ENCODE measurements around the gene CATSPERD. TPM values are rescaled to one million over a fixed set of nuclear protein-coding genes. Genes with fewer than 3 reads are reported as not detected.

CATSPERD gene
- total and polyA plus RNA-seq, 9 of the 15 experiments (the other 6 are each of a cell fraction or from before 2014, with no cell fraction given), result not detected

DNA sequence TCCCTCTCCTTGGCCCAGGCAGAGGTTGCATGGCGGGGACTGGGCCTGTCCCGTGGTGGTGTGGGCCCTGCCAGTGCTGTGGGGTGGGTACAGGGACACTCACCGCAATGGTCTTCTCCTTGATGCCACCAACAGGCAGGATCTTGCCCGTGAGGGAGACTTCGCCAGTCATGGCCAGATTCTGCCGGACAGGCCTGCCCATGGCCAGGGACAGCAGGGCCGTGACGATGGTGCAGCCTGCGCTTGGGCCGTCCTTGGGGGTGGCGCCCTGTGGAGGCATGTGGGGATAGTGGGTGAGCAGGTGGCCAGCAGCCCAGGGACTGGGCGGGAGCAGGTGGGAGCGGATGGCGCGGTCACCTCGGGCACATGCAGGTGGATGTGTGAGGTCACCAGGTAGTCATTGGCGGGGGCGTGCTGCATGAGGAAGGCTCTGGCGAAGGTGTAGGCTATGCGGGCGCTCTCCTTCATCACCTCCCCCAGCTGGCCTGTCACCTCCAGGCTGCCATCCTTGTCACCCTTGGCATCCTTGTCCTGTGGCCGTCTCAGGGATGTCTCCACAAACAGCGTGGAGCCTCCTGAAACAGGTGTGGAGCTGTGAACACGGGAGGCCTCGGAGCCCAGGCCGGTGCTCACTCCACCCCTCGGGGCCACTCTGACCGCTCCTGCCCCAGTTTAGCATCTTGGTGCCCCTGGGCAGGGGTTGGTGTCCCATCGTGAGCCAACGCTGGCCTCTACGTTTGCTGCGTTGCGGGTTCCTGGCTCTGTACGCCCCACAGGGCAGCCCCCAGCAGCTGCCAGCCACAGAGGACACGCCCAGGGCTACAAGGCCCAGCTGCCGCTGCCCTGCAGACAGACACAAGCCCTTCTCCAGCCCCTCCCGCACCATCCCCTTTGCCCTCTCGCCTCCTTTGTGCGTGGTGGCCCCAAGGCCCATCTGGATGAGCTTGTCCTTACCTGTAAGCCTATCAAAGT is 27.0 kb upstream of the CATSPERD start (continued):
- TF ChIP-seq MYNN (IDR thresholded peaks at IDR 0.05), result 0 out of 2 replicates have a peak, but pooled peaks have one; percentile 33
- no peak for TF ChIP-seq MYNN (CRISPR knock-in tag; IDR thresholded peaks at IDR 0.05)
- TF ChIP-seq, protein P1, sequence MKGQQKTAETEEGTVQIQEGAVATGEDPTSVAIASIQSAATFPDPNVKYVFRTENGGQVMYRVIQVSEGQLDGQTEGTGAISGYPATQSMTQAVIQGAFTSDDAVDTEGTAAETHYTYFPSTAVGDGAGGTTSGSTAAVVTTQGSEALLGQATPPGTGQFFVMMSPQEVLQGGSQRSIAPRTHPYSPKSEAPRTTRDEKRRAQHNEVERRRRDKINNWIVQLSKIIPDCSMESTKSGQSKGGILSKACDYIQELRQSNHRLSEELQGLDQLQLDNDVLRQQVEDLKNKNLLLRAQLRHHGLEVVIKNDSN (CRISPR knock-in tag; IDR thresholded peaks at IDR 0.05), result peak; percentile 24; the same call in 1 of the 2 replicates
- no peak for TF ChIP-seq TEAD4 (IDR thresholded peaks at IDR 0.05; ENCODE audit: low read length)
- peak; percentile 52; the same call in 1 of the 2 replicates for TF ChIP-seq TEAD4 (CRISPR knock-in tag; IDR thresholded peaks at IDR 0.05; ENCODE audit: borderline replicate concordance)
- TF ChIP-seq LCOR (CRISPR knock-in tag; IDR thresholded peaks at IDR 0.05), result 0 out of 2 replicates have a peak, but pooled peaks have one; percentile 16
- TF ChIP-seq, protein P2, sequence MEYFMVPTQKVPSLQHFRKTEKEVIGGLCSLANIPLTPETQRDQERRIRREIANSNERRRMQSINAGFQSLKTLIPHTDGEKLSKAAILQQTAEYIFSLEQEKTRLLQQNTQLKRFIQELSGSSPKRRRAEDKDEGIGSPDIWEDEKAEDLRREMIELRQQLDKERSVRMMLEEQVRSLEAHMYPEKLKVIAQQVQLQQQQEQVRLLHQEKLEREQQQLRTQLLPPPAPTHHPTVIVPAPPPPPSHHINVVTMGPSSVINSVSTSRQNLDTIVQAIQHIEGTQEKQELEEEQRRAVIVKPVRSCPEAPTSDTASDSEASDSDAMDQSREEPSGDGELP (CRISPR knock-in tag; IDR thresholded peaks at IDR 0.05; ENCODE audit: borderline replicate concordance), result peak; percentile 21; the same call in 1 of the 2 replicates
- no peak for TF ChIP-seq HEY1 (CRISPR knock-in tag; IDR thresholded peaks at IDR 0.05; ENCODE audit: borderline replicate concordance)
- 0 out of 2 replicates have a peak, but pooled peaks have one; percentile 5 for TF ChIP-seq MBD2 (IDR thresholded peaks at IDR 0.05; ENCODE audit: borderline replicate concordance, low read depth)
- TF ChIP-seq POLR2A (conservative IDR thresholded peaks at IDR 0.05), result peak; percentile 15
- TF ChIP-seq, protein P3, sequence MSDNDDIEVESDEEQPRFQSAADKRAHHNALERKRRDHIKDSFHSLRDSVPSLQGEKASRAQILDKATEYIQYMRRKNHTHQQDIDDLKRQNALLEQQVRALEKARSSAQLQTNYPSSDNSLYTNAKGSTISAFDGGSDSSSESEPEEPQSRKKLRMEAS (CRISPR knock-in tag; IDR thresholded peaks at IDR 0.05), result peak; percentile 78
- TF ChIP-seq SUPT5H (IDR thresholded peaks at IDR 0.05), result peak; percentile 49
- 0 out of 2 replicates have a peak, but pooled peaks have one; percentile 53 for TF ChIP-seq XRCC5 (IDR thresholded peaks at IDR 0.05; ENCODE audit: low read depth, low read length)
- 0 out of 2 replicates have a peak, but pooled peaks have one; percentile 34 for TF ChIP-seq ZC3H4 (CRISPR knock-in tag; IDR thresholded peaks at IDR 0.05; ENCODE audit: borderline replicate concordance)
- peak; percentile 87 for TF ChIP-seq POLR2G (IDR thresholded peaks at IDR 0.05; ENCODE audit: low read depth, low read length)
- TF ChIP-seq PCBP1 (IDR thresholded peaks at IDR 0.05; ENCODE audit: low read depth, low read length, poor library complexity, severe bottlenecking), result peak; percentile 51
- TF ChIP-seq CBFB (CRISPR knock-in tag; IDR thresholded peaks at IDR 0.05), result no peak
- 0 out of 2 replicates have a peak, but pooled peaks have one; percentile 33 for TF ChIP-seq GABPB1 (CRISPR knock-in tag; IDR thresholded peaks at IDR 0.05)

All from K562 (cell line).